GM12878 (cell line): ENCODE results near the gene AP1S3. TPM values are rescaled to one million over a fixed set of nuclear protein-coding genes. Genes with fewer than 3 reads are reported as not detected.

Experiments used
- ATAC-seq: fragments of 200-7000 bp; cut with Tn5 transposase; 3 replicates; pipeline ENCODE4 v1.9.1; 2020; ENCODE audit warnings: mild to moderate bottlenecking, moderate library complexity
- BruUV-seq: library from RNA; stranded (reverse); fragments of 400-500 nt; replicated peaks from 2 replicates; lab custom pipeline; 2021; lab: Mats Ljungman, UMichigan
- CTCF ChIA-PET: fragments of 300-600 bp; sonication (Branson Sonifier 250); formaldehyde crosslinking; extraction: SDS; loops from one replicate; lab custom pipeline; 2021; ENCODE audit warnings: inconsistent platforms; lab: Yijun Ruan, JAX
- POLR2A ChIA-PET: fragments of 350-600 bp; formaldehyde crosslinking; extraction: SDS; loops from one replicate; lab custom pipeline; 2021; ENCODE audit warnings: inconsistent platforms; lab: Charles Lee
- RAD21 ChIA-PET: fragments of 300-600 bp; sonication (Branson Sonifier 250); formaldehyde crosslinking; loops from one replicate; lab custom pipeline; 2023; ENCODE audit warnings: antibody characterized with exemption; ENCODE audit not compliant: unreplicated experiment; lab: Charles Lee
- SMC1A ChIA-PET: fragments of 300-600 bp; sonication (Branson Sonifier 250); formaldehyde crosslinking; loops from one replicate; lab custom pipeline; 2023; ENCODE audit not compliant: unreplicated experiment, uncharacterized antibody; lab: Charles Lee
- DNase-seq: peaks from one replicate; pipeline ENCODE4 v3.0.0-alpha.2; 2011; ENCODE audit warnings: low read depth, low spot score
- FAIRE-seq: peaks from 3 replicates; lab custom pipeline; 2011; peaks lifted over from hg19 to GRCh38; lab: Jason Lieb, UNC
- H2AFZ ChIP-seq: 2 replicates; pipeline ENCODE4 v1.6.0; 2011; ENCODE audit warnings: low read depth, low read length, control low read depth; ENCODE audit not compliant: control insufficient read depth
- H3K27ac ChIP-seq: 2 replicates; pipeline ENCODE4 v1.5.1; 2011; ENCODE audit warnings: control low read depth; ENCODE audit not compliant: control insufficient read depth, insufficient read depth
- H3K27me3 ChIP-seq, 2 experiments: replicated peaks in 1 of 2; 2 replicates each; pipeline versions ENCODE4 v1.6.0 to v1.6.1; 2011; ENCODE audit warnings: low read length in 1 of 2; ENCODE audit not compliant: control insufficient read depth in 2 of 2, insufficient read depth in 2 of 2
- H3K36me3 ChIP-seq, 2 experiments: 2 replicates each; pipeline ENCODE4 v1.5.1; 2011; ENCODE audit warnings: low read length in 1 of 2; ENCODE audit not compliant: control insufficient read depth in 2 of 2, insufficient read depth in 2 of 2
- H3K4me1 ChIP-seq: 2 replicates; pipeline ENCODE4 v1.6.1; 2011; ENCODE audit warnings: mild to moderate bottlenecking, low read length, moderate library complexity, mixed read lengths; ENCODE audit not compliant: control insufficient read depth, insufficient read depth
- H3K4me2 ChIP-seq: 2 replicates; pipeline ENCODE4 v1.6.0; 2011; ENCODE audit warnings: control low read depth; ENCODE audit not compliant: control insufficient read depth, insufficient read depth
- H3K4me3 ChIP-seq: fragments of 200-600 bp; sonication (generic); 2 replicates; pipeline ENCODE4 v1.5.1; 2016
- H3K79me2 ChIP-seq: 2 replicates; pipeline ENCODE4 v1.6.0; 2011; ENCODE audit warnings: low read length; ENCODE audit not compliant: control insufficient read depth, insufficient read depth
- H3K9ac ChIP-seq: 2 replicates; pipeline ENCODE4 v1.8.0; 2011; ENCODE audit warnings: low read length, control low read depth, mixed read lengths; ENCODE audit not compliant: control insufficient read depth, insufficient read depth
- H3K9me3 ChIP-seq: replicated peaks from 3 replicates; pipeline ENCODE4 v1.5.1; 2011; ENCODE audit warnings: mild to moderate bottlenecking, low read length; ENCODE audit not compliant: control insufficient read depth, insufficient read depth
- H4K20me1 ChIP-seq: 2 replicates; pipeline ENCODE4 v1.6.0; 2011; ENCODE audit not compliant: control insufficient read depth, insufficient read depth
- BACH1 ChIP-seq: fragments of 450-650 bp; IDR thresholded peaks from 2 replicates; pipeline ENCODE4 v1.6.1; 2017; ENCODE audit warnings: mild to moderate bottlenecking, borderline replicate concordance
- CBFB ChIP-seq: IDR thresholded peaks from 2 replicates; pipeline ENCODE4 v1.6.1; 2016; ENCODE audit warnings: antibody characterized with exemption, low read depth
- CHD1 ChIP-seq: IDR thresholded peaks from 2 replicates; pipeline ENCODE4 v1.6.1; 2012; ENCODE audit warnings: low read depth, low read length, improper control_type of control experiment
- EP300 ChIP-seq, 2 experiments: fragments of 150-350 bp in 1 of 2; IDR thresholded peaks; 2 replicates each; pipeline ENCODE4 v1.6.1; 2011 to 2012; ENCODE audit warnings: low read depth in 2 of 2, low read length in 2 of 2, borderline replicate concordance in 1 of 2, improper control_type of control experiment in 1 of 2, inconsistent platforms in 1 of 2; ENCODE audit not compliant: control insufficient read depth in 1 of 2
- ESRRA ChIP-seq: IDR thresholded peaks from 2 replicates; pipeline ENCODE4 v1.6.1; 2012; ENCODE audit warnings: mild to moderate bottlenecking, low read length, improper control_type of control experiment
- GATAD2B ChIP-seq: fragments of 450-650 bp; conservative IDR thresholded peaks from 2 replicates; pipeline ENCODE4 v1.6.1; 2017; ENCODE audit warnings: low read depth, mild to moderate bottlenecking, moderate library complexity
- IRF5 ChIP-seq: fragments of 450-650 bp; IDR thresholded peaks from 2 replicates; pipeline ENCODE4 v1.6.1; 2017; ENCODE audit warnings: borderline replicate concordance
- MEF2A ChIP-seq: IDR thresholded peaks from 2 replicates; pipeline ENCODE4 v1.6.1; 2011; ENCODE audit warnings: low read depth, mild to moderate bottlenecking, low read length, moderate library complexity; ENCODE audit not compliant: insufficient read depth
- MTA3 ChIP-seq: IDR thresholded peaks from 2 replicates; pipeline ENCODE4 v1.6.1; 2012; ENCODE audit warnings: low read length, inconsistent platforms, borderline replicate concordance
- NKRF ChIP-seq: fragments of 450-650 bp; conservative IDR thresholded peaks from 2 replicates; pipeline ENCODE4 v1.6.1; 2017; ENCODE audit warnings: mild to moderate bottlenecking, moderate library complexity
- PKNOX1 ChIP-seq: fragments of 450-650 bp; IDR thresholded peaks from 2 replicates; pipeline ENCODE4 v1.6.1; 2016; ENCODE audit warnings: mild to moderate bottlenecking
- PML ChIP-seq: IDR thresholded peaks from 2 replicates; pipeline ENCODE4 v1.6.1; 2012; ENCODE audit warnings: low read length, inconsistent platforms
- RAD21 ChIP-seq: IDR thresholded peaks from 2 replicates; pipeline ENCODE4 v1.6.1; 2011; ENCODE audit warnings: mild to moderate bottlenecking, low read depth, low read length, moderate library complexity; ENCODE audit not compliant: insufficient read depth
- SIN3A ChIP-seq: IDR thresholded peaks from 2 replicates; pipeline ENCODE4 v1.6.1; 2012; ENCODE audit warnings: low read depth, low read length, improper control_type of control experiment
- SMARCA5 ChIP-seq: fragments of 450-650 bp; IDR thresholded peaks from 2 replicates; pipeline ENCODE4 v1.6.1; 2017; ENCODE audit warnings: mild to moderate bottlenecking
- SREBF1 ChIP-seq: IDR thresholded peaks from 2 replicates; pipeline ENCODE4 v1.6.1; 2012; ENCODE audit warnings: mild to moderate bottlenecking, low read length
- SREBF2 ChIP-seq: IDR thresholded peaks from 2 replicates; pipeline ENCODE4 v1.6.1; 2012; ENCODE audit warnings: mild to moderate bottlenecking, low read length
- SUZ12 ChIP-seq: fragments of 200-600 bp; sonication (generic); IDR thresholded peaks from one replicate; pipeline ENCODE4 v1.6.1; 2018; ENCODE audit warnings: antibody characterized with exemption, mild to moderate bottlenecking; ENCODE audit not compliant: unreplicated experiment
- TAF1 ChIP-seq: IDR thresholded peaks from 2 replicates; pipeline ENCODE4 v1.6.1; 2011; ENCODE audit warnings: mild to moderate bottlenecking, low read depth, low read length, borderline replicate concordance
- ZZZ3 ChIP-seq: IDR thresholded peaks from 2 replicates; pipeline ENCODE4 v1.6.1; 2011; ENCODE audit warnings: low read depth; ENCODE audit not compliant: control insufficient read depth, insufficient read length
- WGBS: methylation state at CpG from one replicate; pipeline ENCODE4 v1.1.6; 2016; ENCODE audit warnings: low lambda C conversion rate; ENCODE audit not compliant: insufficient replicate concordance, insufficient coverage; ENCODE audit errors: missing lambda C conversion rate; 5-methylcytosine and 5-hydroxymethylcytosine counted together
- in situ Hi-C: fragments of 300-500 bp; cut with MboI; formaldehyde crosslinking; loops from 9 replicates; pipeline ENCODE4 v1.14.3; 2018; ENCODE audit warnings: mixed read lengths
- intact Hi-C: fragments of 100-400 bp; cut with micrococcal nuclease; formaldehyde crosslinking; loops from one replicate; pipeline ENCODE4 v1.14.2; 2022; ENCODE audit not compliant: unreplicated experiment
- polyA plus RNA-seq, 11 experiments: library from polyadenylated mRNA; depleted of rRNA in 4 of 11; unstranded in 6 of 11; stranded (reverse) in 5 of 11; fragments of >200 nt; fragmentation: Nextera tagmentation in 4 of 11; fragmentation: Illumina TruSeq in 1 of 11; extraction: Ambion mirVana in 4 of 11; extraction: Trizol in 1 of 11; gene quantifications; 1 replicate in 1 of 11; 2 replicates in 10 of 11; pipeline versions ENCODE4 v1.2.1 to v1.2.3, GENCODE V29; 2011 to 2016; ENCODE audit warnings: inconsistent platforms in 2 of 11, missing spikeins in 2 of 11, low read depth in 1 of 11
- total RNA-seq, 4 experiments: library from RNA; depleted of rRNA in 3 of 4; stranded (reverse); fragments of >200 nt in 3 of 4; fragmentation: Illumina TruSeq in 1 of 4; extraction: Trizol in 1 of 4; gene quantifications; 2 replicates each; pipeline versions ENCODE4 v1.2.1 to v1.2.3, GENCODE V29; 2013 to 2021

Gene AP1S3
- total and polyA plus RNA-seq, 10 of the 15 experiments (the other 5 are each of a cell fraction or from before 2014, with no cell fraction given): 2.6 to 14.3 (median 9.2) TPM

GRCh38 chr2:223737207-223737606 lies 100.2 kb downstream of the AP1S3 start (continued):
- TF ChIP-seq TAF1 (no peak), NKRF (no peak), GATAD2B (no peak), SREBF2 (no peak), MEF2A (no peak), CBFB (no peak), ZZZ3 (no peak)
- TF ChIP-seq, all 136 proteins: peak for 0

- H3K9ac ChIP-seq: no peak overlapping the region
- CTCF ChIA-PET: interaction anchor here (1.4 kb wide), 1 partner anchor 8 kb away, joined by 4 read pairs; no protein-coding TSS in a partner anchor
- no TSS peak for BruUV-seq
- RAD21 ChIA-PET: no interaction called here
- in situ Hi-C loops (no loop called here), intact Hi-C loops (no loop called here)
- no peaks in the 10 kb centered on the region for H3K27me3 ChIP-seq
- 39% methylated on average over 4 of the region's 4 CpGs for WGBS
- H3K9me3 ChIP-seq: no peaks in the 10 kb centered on the region; the same call in 2 of the 3 replicates
- no peak for ATAC-seq
- no peaks in the 10 kb centered on the region for H4K20me1 ChIP-seq
- no peak for DNase-seq
- H3K4me3 ChIP-seq: no peak overlapping the region
- no peak overlapping the region for H3K4me2 ChIP-seq
- no peaks in the 10 kb centered on the region for H3K4me1 ChIP-seq
- no peak overlapping the region for H3K27ac ChIP-seq
- POLR2A ChIA-PET: no interaction called here
- H2AFZ ChIP-seq: no peak overlapping the region
- FAIRE-seq: no peak
- H3K79me2 ChIP-seq: no peaks in the 10 kb centered on the region
- H3K36me3 ChIP-seq: no peaks in the 10 kb centered on the region
- SMC1A ChIA-PET: interaction anchor here (1.2 kb wide), 1 partner anchor 24 kb away, joined by 4 read pairs; no protein-coding TSS in a partner anchor
- TF ChIP-seq BACH1: no peak
- no peak for TF ChIP-seq SREBF1
- no peak for TF ChIP-seq ZZZ3
- TF ChIP-seq EP300 (IDR thresholded peaks at IDR 0.05; ENCODE audit: borderline replicate concordance in 1 of 2, control insufficient read depth in 1 of 2, low read depth in 2 of 2, low read length in 2 of 2): no peak
- TF ChIP-seq SMARCA5: no peak
- TF ChIP-seq CHD1: no peak
- no peak for TF ChIP-seq RAD21
- TF ChIP-seq ESRRA: no peak
- no peak for TF ChIP-seq PKNOX1
- no peak for TF ChIP-seq SUZ12
- TF ChIP-seq IRF5: no peak
- no peak for TF ChIP-seq SIN3A
- no peak for TF ChIP-seq MTA3
- no peak for TF ChIP-seq PML
Observed at GRCh38 chr2:223736488-223736887, 100.9 kb downstream of the AP1S3 start.
